UCSD-AML1 (cell line): ENCODE measurements around the gene RAPGEF1.
"Not testable (repeated sequence)": the region's sequence is repeated elsewhere in the genome, so short reads cannot be mapped to it uniquely, and the experiment has no call there.

Experiments
- DNase-seq: peaks from one replicate; lab custom pipeline; 2025; ENCODE audit not compliant: unreplicated experiment; lab: John Stamatoyannopoulos, UW

RAPGEF1 gene

GRCh38 chr9:131691969-131692611 lies 47.8 kb downstream of the RAPGEF1 start:
- DNase-seq, result no peak

DNA sequence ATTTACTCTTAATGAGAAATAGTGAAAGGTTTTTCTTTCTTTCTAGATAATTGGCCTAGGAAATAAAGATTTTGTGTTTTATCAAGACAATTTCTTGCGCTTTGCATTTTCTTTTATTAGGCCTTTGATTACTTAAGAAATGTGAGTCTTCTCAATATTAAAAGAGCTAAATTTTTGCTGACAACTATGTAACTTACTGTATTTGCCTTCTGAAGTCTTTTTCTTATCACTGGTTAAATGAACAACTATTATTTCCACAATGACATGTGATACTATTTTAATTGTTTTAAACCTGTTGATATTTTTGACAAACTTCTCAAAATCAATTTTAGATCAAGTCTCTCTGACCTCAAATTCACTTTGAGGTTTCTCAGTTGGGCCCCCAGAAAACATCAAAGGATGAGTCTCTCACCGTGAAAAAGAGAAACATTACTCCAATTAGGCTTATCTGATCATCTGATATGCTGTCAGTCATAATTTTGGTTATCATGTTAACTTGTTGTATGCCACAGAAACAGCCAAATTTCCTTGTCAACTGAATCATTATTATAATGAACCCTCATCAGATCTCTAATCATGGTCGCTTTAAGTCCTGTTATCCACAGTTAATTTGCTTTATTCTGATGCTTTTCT lies 48.8 kb downstream of the RAPGEF1 start:
- DNase-seq, result no peak

DNA sequence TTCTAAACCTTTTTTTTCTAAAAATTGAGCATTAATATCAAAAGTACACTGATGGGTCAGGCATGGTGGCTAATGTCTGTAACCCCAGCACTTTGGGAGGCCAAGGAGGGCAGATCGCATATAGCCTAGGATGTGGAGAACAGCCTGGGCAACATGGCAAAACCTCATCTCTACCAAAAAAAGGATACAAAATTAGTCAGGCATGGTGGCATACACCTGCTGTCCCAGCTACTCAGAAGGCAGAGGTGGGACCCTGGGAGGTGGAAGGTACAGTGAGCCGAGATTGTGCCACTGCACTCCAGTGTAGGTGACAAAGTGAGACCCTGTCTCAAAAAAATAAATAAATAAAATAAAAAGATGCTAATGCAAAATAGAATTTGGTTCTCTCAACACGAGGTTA lies 49.4 kb downstream of the RAPGEF1 start:
- DNase-seq, result no peak

DNA sequence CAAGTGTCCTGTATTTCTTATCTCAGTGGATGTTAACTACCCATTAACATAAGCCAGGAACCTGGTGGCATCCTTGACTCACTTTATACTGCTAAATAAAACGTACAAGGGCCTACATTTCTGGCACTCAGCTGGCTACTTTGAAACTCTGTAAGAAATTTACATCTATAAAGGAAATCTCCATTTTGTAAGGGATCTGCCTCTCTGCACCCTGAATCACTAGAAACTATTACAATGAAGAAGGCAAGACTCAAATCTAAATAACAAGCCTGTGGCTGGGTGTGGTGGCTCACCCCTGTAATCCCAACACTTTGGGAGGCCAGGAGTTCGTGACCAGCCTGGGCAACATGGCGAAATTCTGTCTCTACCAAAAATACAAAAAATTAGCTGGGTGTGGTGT lies 51.5 kb downstream of the RAPGEF1 start:
- DNase-seq, result no peak

DNA sequence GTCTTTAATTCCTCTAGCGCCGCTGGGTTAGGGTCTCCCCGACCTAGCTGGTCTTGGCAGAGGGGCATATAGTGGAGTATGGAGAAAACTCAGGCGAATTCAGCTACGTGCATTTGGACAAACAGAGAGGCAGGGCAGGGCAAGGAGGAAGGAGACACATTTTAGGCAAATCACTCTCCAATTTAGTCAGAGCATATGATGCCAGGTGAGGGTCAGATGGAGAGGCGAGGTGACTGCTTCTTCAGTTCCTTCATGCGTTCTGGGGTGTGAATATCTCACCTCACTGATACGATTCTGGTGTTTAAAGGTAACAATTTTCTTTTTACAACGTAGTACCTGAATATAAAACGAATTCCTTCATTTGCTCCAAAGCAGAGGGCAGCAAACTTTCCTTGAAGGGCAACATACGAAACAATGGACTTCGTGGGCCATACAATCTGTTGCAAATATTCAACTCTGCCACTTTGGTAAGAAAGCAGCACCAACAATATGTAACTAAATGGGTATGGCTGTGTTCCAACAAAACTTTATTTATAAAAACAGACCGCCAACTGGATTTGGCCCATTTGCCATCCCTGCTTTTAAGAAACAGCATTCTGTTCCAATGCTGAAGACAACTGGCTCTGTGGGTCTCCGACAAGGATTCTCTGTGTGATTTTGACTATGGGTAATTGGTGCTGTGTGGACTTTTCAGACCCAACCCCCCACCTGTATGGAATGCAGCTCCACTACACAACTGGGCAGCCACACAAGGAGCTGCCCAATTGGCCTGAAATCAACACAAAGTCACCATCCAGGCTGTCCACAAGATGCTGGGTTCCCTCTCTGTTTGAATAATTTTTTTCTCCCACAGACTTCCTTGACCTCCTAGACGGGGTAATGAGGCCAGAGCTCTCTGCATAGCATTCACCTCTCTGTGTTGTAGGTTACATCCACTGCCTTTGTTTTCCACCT lies 53.8 kb downstream of the RAPGEF1 start:
- no peak for DNase-seq

- not testable (repeated sequence) for DNase-seq
Observed at GRCh38 chr9:131683094-131683493, 56.8 kb downstream of the RAPGEF1 start.

DNA sequence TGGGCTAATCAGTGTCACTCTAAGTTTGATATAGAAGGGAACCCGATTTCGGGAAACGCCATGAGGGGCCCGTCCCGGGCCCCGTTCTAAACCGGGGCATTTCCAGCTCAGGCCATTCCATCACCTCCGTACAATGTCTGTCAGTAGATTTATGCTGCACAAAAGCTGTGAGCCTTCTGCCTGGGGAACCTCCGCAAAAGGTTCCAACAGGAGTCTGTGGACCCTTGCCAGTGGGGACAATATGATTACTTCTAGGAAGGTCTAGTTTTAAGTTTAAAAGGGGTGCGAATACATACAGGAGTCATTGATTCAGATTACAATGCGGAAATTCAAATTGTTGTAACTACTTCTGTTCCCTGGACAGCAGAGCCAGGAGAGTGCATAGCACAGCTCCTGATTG lies 57.6 kb downstream of the RAPGEF1 start:
- DNase-seq, result no peak

- DNase-seq, result not testable (repeated sequence)
Observed at GRCh38 chr9:131681826-131682225, 58.0 kb downstream of the RAPGEF1 start.

DNA sequence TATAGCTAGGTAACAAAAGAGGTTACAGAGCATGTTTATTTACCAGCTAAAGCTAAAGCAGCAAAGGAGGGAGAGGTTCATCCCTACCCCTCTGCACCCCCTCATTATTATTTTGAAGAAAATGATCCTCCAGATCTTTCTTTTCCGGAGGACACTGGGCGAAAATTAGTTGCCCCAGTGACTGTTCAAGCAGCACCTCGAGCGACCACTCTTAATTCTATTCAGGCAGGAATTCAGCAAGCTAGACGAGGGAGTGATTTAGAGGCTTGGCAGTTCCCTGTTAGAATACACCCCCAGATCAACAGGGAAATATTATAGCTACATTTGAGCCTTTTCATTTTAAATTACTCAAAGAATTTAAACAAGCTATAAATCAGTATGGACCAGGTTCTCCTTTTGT lies 58.8 kb downstream of the RAPGEF1 start:
- DNase-seq, result not testable (repeated sequence)

GRCh38 chr9:131679261-131680020 lies 60.4 kb downstream of the RAPGEF1 start:
- no peak for DNase-seq

DNA sequence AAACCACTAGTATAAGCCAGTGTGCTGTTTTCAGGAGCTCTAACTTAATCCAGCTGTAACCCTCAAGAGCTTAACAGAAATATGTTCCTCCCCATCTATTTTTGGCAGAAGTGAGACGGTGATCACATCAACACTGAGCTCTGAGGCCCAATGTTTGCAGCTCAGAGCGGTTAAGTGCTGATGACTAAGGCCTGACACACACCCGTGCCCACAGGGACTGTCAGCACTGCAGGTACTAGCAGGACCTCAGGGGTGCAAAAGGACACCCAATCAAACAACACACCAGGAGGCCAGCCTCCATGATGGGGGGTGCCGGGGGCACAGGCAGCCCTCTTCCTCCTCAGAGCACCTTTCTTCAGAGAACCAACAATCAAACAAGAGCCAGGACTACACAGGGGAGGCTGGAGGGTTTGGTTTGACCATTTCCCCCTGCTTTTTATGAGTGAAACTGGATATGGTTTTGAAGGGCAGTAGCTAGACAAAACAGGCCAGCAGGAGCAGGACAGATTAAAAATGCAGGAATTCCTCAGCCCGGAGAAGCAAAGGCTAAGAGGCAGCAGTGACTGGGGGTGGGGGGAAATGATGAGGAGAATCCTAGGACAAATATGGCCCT lies 61.3 kb downstream of the RAPGEF1 start:
- DNase-seq, result peak; percentile 40

- DNase-seq, result no peak
Observed at GRCh38 chr9:131677444-131678180, 62.3 kb downstream of the RAPGEF1 start.

GRCh38 chr9:131677049-131677443 lies 62.8 kb downstream of the RAPGEF1 start:
- no peak for DNase-seq

- no peak for DNase-seq
Observed at GRCh38 chr9:131676431-131676972, 63.4 kb downstream of the RAPGEF1 start.

GRCh38 chr9:131675437-131676022 lies 64.3 kb downstream of the RAPGEF1 start:
- DNase-seq, result no peak

- no peak for DNase-seq
Observed at GRCh38 chr9:131674425-131675421, 65.2 kb downstream of the RAPGEF1 start.

DNA sequence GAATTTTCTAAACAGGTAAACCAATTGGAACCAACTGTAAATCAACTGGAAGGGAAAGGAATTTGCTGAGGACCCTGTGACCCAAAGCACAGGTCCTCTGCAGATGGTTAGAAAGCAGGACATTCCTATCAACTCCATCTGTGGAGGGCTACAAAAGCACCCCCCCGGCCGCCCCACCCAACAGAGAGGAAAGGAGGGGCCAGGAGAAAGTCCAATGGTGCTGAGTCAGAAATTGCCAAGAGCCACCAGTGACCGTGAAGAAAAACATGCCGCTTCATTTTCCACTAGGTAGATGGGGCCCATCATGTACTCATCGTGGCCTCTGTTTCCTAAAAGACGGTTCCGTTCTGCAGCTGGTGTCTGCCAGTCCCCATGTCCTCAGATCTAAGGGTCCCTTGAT lies 66.3 kb downstream of the RAPGEF1 start:
- DNase-seq, result no peak

DNA sequence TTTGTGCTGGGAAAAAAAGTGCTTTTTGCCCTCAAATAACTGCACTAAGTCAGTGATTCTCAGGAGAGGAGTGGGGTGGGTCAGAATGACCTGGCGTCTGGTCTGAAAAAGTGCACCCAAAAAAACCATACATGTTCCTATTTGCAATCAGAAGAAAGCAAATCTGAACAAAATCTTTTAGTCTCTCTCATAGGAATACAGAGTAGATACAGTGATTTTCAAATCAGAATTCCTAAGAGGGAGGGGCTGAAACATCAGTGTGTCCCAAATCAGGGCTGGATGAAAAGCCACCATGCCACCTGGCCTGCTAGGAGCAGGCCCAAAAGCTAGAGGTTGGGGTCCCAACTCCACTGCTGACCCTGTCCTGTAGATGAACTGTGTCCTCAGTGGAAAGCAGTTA lies 66.8 kb downstream of the RAPGEF1 start:
- no peak for DNase-seq
